Bronchial epithelial cell (primary cell): Measurements from ENCODE around the gene MMP2. TPM values are rescaled to one million over a fixed set of nuclear protein-coding genes. Genes with fewer than 3 reads are reported as not detected.

Source experiments
- DNase-seq: peaks from one replicate; pipeline ENCODE4 v3.0.0-alpha.2; 2010; ENCODE audit warnings: low read depth
- FAIRE-seq: peaks from 2 replicates; lab custom pipeline; 2011; peaks lifted over from hg19 to GRCh38; lab: Jason Lieb, UNC
- H3K27me3 ChIP-seq: 2 replicates; pipeline ENCODE4 v1.5.1; 2011; ENCODE audit warnings: low read length; ENCODE audit not compliant: control insufficient read depth, insufficient read depth
- H3K36me3 ChIP-seq: 2 replicates; pipeline ENCODE4 v1.5.1; 2011; ENCODE audit warnings: low read length; ENCODE audit not compliant: control insufficient read depth, insufficient read depth
- H3K4me3 ChIP-seq: 2 replicates; pipeline ENCODE4 v1.5.1; 2011; ENCODE audit warnings: mild to moderate bottlenecking, low read depth, low read length, control low read depth
- CTCF ChIP-seq: IDR thresholded peaks from 2 replicates; pipeline ENCODE4 v1.5.1; 2011; ENCODE audit warnings: mild to moderate bottlenecking, moderate library complexity, low read length, control low read depth, inconsistent platforms; ENCODE audit not compliant: insufficient read depth, severe bottlenecking
- total RNA-seq: library from RNA; depleted of rRNA; stranded (reverse); fragments of >200 nt; gene quantifications from 2 replicates; pipeline ENCODE4 v1.2.1, GENCODE V29; 2014

The MMP2 gene
- total RNA-seq, 1 donor from 2014 or later = 12.4 TPM

- H3K4me3 ChIP-seq = no peak overlapping the region
- no peaks in the 10 kb centered on the region for H3K36me3 ChIP-seq
- no peaks in the 10 kb centered on the region for H3K27me3 ChIP-seq
- no peak for DNase-seq
- no peak for TF ChIP-seq CTCF
- FAIRE-seq = no peak
These were observed 11.3 kb downstream of the MMP2 start for GRCh38 chr16:55490301-55490700.

GRCh38 chr16:55491691-55492090 lies 12.7 kb downstream of the MMP2 start:
- Histone ChIP-seq H3K36me3 (no peaks in the 10 kb centered on the region), H3K27me3 (no peaks in the 10 kb centered on the region), H3K4me3 (no peak overlapping the region)
- no peak for TF ChIP-seq CTCF
- FAIRE-seq = no peak
- no peak for DNase-seq

GRCh38 chr16:55492756-55493380 lies 13.9 kb downstream of the MMP2 start:
- H3K36me3 ChIP-seq = no peaks in the 10 kb centered on the region
- no peak overlapping the region for H3K4me3 ChIP-seq
- FAIRE-seq = no peak
- TF ChIP-seq CTCF = no peak
- no peaks in the 10 kb centered on the region for H3K27me3 ChIP-seq
- DNase-seq = no peak

- no peaks in the 10 kb centered on the region for H3K36me3 ChIP-seq
- TF ChIP-seq CTCF = peak; percentile 62
- H3K27me3 ChIP-seq = no peaks in the 10 kb centered on the region
- H3K4me3 ChIP-seq = no peak overlapping the region
- peak; percentile 77 for FAIRE-seq
- DNase-seq = peak; percentile 81
These were observed 16.0 kb downstream of the MMP2 start for GRCh38 chr16:55494994-55495421.

- Histone ChIP-seq H3K4me3 (no peak overlapping the region), H3K27me3 (no peaks in the 10 kb centered on the region), H3K36me3 (no peaks in the 10 kb centered on the region)
- TF ChIP-seq CTCF = no peak
- FAIRE-seq = no peak
- DNase-seq = peak; percentile 94
These were observed 16.8 kb downstream of the MMP2 start for GRCh38 chr16:55495616-55496289.
